ENCODE results near the gene TNS1. TPM values are rescaled to one million over a fixed set of nuclear protein-coding genes. Genes with fewer than 3 reads are reported as not detected.

The TNS1 gene
- 63.7 and 70.1 TPM in 2 replicates for total RNA-seq

GRCh38 chr2:218002845-218003180, at the start of gene TNS1:
Gene TNS1 (minus strand): TSS chr2:218002995. CDS start chr2:218002872, 123 bp downstream.

Other genes starting within 250 kb of the TNS1 start
- not detected in 2 replicates for gene RUFY4, start 66.3 kb upstream of the TNS1 start, total RNA-seq
- gene CXCR2, start 123.0 kb upstream of the TNS1 start, total RNA-seq: not detected in 2 replicates
- gene CXCR1, start 164.0 kb upstream of the TNS1 start, total RNA-seq: not detected in 2 replicates
- gene ARPC2, start 214.2 kb upstream of the TNS1 start, total RNA-seq: 230 and 471 TPM in 2 replicates

Measured in pericardium fibroblast (primary cell).